Measurements from ENCODE around the gene MAPK8. TPM values are rescaled to one million over a fixed set of nuclear protein-coding genes. Genes with fewer than 3 reads are reported as not detected.

Gene MAPK8
- total and polyA plus RNA-seq, 9 of the 15 experiments (the other 6 are each of a cell fraction or from before 2014, with no cell fraction given) = 6.4 to 159 (median 71.0) TPM

DNA sequence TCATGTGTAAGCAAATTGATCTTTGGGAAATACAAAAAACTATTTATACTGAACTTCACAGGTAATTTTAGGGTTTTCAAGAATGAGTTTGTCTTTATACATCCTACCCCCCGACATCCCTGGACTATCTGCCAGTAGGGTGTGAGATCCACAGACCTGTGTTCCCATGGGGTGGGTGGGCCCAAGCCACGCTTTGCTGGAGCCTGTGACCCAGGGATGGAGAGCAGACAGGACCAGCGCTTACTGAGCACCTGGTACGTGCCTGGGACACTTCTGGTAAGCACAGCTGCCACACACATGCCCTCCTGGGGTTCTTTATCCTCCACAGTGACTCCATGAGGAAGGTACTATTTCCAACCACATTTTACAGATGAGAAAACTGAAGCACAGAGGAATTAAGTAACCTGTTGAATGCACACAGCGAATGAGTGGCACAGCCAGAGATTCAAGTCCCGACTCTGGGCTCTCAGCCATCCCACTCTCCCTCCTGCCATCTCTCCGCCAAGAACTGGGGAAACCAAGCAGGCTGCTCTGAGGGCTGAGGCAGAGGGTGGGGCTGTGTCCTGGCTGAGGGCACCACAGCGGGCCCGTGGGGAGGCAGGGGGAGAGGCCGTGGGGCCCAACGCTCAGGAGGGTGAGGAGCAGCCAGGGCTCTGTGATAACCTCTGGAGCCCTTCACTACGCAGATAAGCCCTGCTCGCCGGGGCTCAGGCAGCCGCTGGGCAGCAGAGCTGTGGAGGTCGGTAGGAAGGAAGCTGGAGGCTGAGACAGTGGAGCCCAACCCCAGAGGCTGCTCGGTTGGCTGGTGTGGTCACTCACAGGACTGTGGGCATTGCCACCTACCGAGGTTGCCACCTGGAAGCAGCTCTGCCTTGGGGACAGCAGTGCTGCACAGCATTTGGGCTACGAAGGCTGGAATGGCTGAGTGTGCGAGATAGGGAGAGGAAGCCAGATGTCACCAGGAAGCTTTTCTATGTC is 174.2 kb downstream of the MAPK8 start (continued):
- TF ChIP-seq, protein P1, sequence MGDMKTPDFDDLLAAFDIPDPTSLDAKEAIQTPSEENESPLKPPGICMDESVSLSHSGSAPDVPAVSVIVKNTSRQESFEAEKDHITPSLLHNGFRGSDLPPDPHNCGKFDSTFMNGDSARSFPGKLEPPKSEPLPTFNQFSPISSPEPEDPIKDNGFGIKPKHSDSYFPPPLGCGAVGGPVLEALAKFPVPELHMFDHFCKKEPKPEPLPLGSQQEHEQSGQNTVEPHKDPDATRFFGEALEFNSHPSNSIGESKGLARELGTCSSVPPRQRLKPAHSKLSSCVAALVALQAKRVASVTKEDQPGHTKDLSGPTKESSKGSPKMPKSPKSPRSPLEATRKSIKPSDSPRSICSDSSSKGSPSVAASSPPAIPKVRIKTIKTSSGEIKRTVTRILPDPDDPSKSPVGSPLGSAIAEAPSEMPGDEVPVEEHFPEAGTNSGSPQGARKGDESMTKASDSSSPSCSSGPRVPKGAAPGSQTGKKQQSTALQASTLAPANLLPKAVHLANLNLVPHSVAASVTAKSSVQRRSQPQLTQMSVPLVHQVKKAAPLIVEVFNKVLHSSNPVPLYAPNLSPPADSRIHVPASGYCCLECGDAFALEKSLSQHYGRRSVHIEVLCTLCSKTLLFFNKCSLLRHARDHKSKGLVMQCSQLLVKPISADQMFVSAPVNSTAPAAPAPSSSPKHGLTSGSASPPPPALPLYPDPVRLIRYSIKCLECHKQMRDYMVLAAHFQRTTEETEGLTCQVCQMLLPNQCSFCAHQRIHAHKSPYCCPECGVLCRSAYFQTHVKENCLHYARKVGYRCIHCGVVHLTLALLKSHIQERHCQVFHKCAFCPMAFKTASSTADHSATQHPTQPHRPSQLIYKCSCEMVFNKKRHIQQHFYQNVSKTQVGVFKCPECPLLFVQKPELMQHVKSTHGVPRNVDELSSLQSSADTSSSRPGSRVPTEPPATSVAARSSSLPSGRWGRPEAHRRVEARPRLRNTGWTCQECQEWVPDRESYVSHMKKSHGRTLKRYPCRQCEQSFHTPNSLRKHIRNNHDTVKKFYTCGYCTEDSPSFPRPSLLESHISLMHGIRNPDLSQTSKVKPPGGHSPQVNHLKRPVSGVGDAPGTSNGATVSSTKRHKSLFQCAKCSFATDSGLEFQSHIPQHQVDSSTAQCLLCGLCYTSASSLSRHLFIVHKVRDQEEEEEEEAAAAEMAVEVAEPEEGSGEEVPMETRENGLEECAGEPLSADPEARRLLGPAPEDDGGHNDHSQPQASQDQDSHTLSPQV (IDR thresholded peaks at IDR 0.05) = peak; percentile 98
- no peak for TF ChIP-seq TRIM28 (IDR thresholded peaks at IDR 0.05)
- no peak for TF ChIP-seq HDAC6 (IDR thresholded peaks at IDR 0.05; ENCODE audit: low read depth, low read length)
- TF ChIP-seq, protein P2, sequence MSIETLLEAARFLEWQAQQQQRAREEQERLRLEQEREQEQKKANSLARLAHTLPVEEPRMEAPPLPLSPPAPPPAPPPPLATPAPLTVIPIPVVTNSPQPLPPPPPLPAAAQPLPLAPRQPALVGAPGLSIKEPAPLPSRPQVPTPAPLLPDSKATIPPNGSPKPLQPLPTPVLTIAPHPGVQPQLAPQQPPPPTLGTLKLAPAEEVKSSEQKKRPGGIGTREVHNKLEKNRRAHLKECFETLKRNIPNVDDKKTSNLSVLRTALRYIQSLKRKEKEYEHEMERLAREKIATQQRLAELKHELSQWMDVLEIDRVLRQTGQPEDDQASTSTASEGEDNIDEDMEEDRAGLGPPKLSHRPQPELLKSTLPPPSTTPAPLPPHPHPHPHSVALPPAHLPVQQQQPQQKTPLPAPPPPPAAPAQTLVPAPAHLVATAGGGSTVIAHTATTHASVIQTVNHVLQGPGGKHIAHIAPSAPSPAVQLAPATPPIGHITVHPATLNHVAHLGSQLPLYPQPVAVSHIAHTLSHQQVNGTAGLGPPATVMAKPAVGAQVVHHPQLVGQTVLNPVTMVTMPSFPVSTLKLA (conservative IDR thresholded peaks at IDR 0.05) = no peak
- TF ChIP-seq CHD4 (IDR thresholded peaks at IDR 0.05; ENCODE audit: insufficient read depth, insufficient replicate concordance, low read depth, low read length, poor library complexity, severe bottlenecking) = no peak
- TF ChIP-seq ESRRA (IDR thresholded peaks at IDR 0.05; ENCODE audit: borderline replicate concordance, low read depth) = no peak; the same call in 1 of the 2 replicates
- TF ChIP-seq ELF1 (tag; IDR thresholded peaks at IDR 0.05) = no peak
- TF ChIP-seq RBFOX2 (IDR thresholded peaks at IDR 0.05; ENCODE audit: low read depth, low read length) = peak; percentile 66
- TF ChIP-seq PHF21A (IDR thresholded peaks at IDR 0.05; ENCODE audit: borderline replicate concordance, low read depth) = no peak
- no peak for TF ChIP-seq TAF1 (IDR thresholded peaks at IDR 0.05; ENCODE audit: control insufficient read depth, extremely low read depth, insufficient read depth, low read length, severe bottlenecking)
- peak; percentile 88 for TF ChIP-seq CXXC5 (CRISPR knock-in tag; IDR thresholded peaks at IDR 0.05)
- TF ChIP-seq KDM1A (IDR thresholded peaks at IDR 0.05) = 0 out of 4 replicates have a peak, but pooled peaks of 1 of the 2 experiments have one; percentile 30
- TF ChIP-seq SPI1 (IDR thresholded peaks at IDR 0.05; ENCODE audit: borderline replicate concordance, low read depth, low read length) = no peak
- TF ChIP-seq KLF1 (tag; IDR thresholded peaks at IDR 0.05) = no peak
- no peak for TF ChIP-seq TEAD2 (tag; IDR thresholded peaks at IDR 0.05)
- 0 out of 4 replicates have a peak, but pooled peaks of 1 of the 2 experiments have one; percentile 18 for TF ChIP-seq TEAD1 (CRISPR knock-in tag; IDR thresholded peaks at IDR 0.05)
- no peak for TF ChIP-seq LEF1 (IDR thresholded peaks at IDR 0.05)
- no peak for TF ChIP-seq NBN (IDR thresholded peaks at IDR 0.05; ENCODE audit: low read depth)
- no peak; the same call in 1 of the 2 replicates for TF ChIP-seq ZBED1 (IDR thresholded peaks at IDR 0.05)
- no peak for TF ChIP-seq TSC22D4 (tag; IDR thresholded peaks at IDR 0.05)
- TF ChIP-seq ZNF165 (CRISPR knock-in tag; IDR thresholded peaks at IDR 0.05; ENCODE audit: borderline replicate concordance) = no peak
- no peak; the same call in 1 of the 2 replicates for TF ChIP-seq ZNF324 (CRISPR knock-in tag; IDR thresholded peaks at IDR 0.05)
- no peak for TF ChIP-seq HMG20B (CRISPR knock-in tag; IDR thresholded peaks at IDR 0.05)

Data from K562 (cell line).